Measurements from ENCODE around the gene CNOT1.
A peak's percentile ranks its signal among the peaks of the same experiment; 100 is the strongest.

CNOT1 gene

GRCh38 chr16:58515125-58515870 is 114.3 kb downstream of the CNOT1 start, which contains the start of gene SETD6:
SETD6 (plus strand) TSS chr16:58515517; CDS start chr16:58515538, 21 bp downstream.
- no peaks in the 10 kb centered on the region for H3K9me3 Mint-ChIP-seq
- peak within 1 kb of the TSS; percentile 88 for H3K4me3 Mint-ChIP-seq
- peaks cover 15% of the 10 kb centered on the region for H3K4me1 Mint-ChIP-seq (ENCODE audit: low read depth)
- H3K27ac Mint-ChIP-seq, result peak within 1 kb of the TSS; percentile 75
- intact Hi-C loops (cut with micrococcal nuclease), result loop anchor here (1.0 to 5.0 kb wide), 2 partner anchors 37 to 114 kb away; partner anchors contain the start of gene CNOT1
- H3K27me3 Mint-ChIP-seq, result no peaks in the 10 kb centered on the region
- H3K36me3 Mint-ChIP-seq (ENCODE audit: low read depth), result peaks cover 47% of the 10 kb centered on the region

GRCh38 chr16:58513874-58514273 is 115.8 kb downstream of the CNOT1 start:
- H3K9me3 Mint-ChIP-seq, result no peaks in the 10 kb centered on the region
- no peak overlapping the region for H3K27ac Mint-ChIP-seq
- intact Hi-C loops (cut with micrococcal nuclease), result loop anchor here (2.0 to 5.0 kb wide), 2 partner anchors 147 to 243 kb away; no protein-coding TSS in a partner anchor
- H3K27me3 Mint-ChIP-seq, result no peaks in the 10 kb centered on the region
- peaks cover 15% of the 10 kb centered on the region for H3K4me1 Mint-ChIP-seq (ENCODE audit: low read depth)
- H3K4me3 Mint-ChIP-seq, result no peak overlapping the region
- peaks cover 32% of the 10 kb centered on the region for H3K36me3 Mint-ChIP-seq (ENCODE audit: low read depth)

- Mint-ChIP-seq H3K4me1 (ENCODE audit: low read depth) (peaks cover 15% of the 10 kb centered on the region), H3K27ac (no peak overlapping the region), H3K9me3 (no peaks in the 10 kb centered on the region), H3K27me3 (peaks cover 2% of the 10 kb centered on the region), H3K36me3 (ENCODE audit: low read depth) (peaks cover 15% of the 10 kb centered on the region), H3K4me3 (no peak overlapping the region)
- intact Hi-C loops (cut with micrococcal nuclease), result loop anchor here (2.0 to 5.0 kb wide), 2 partner anchors 149 to 245 kb away; no protein-coding TSS in a partner anchor
Measured at GRCh38 chr16:58511933-58512815, 117.5 kb downstream of the CNOT1 start.

- Mint-ChIP-seq H3K27ac (no peak overlapping the region), H3K4me1 (ENCODE audit: low read depth) (peaks cover 6% of the 10 kb centered on the region), H3K9me3 (no peaks in the 10 kb centered on the region), H3K27me3 (peaks cover 5% of the 10 kb centered on the region), H3K4me3 (no peak overlapping the region), H3K36me3 (ENCODE audit: low read depth) (peaks cover 9% of the 10 kb centered on the region)
- intact Hi-C loops (cut with micrococcal nuclease), result loop anchor here (5.0 kb wide), 1 partner anchor 246 kb away; no protein-coding TSS in a partner anchor
Measured at GRCh38 chr16:58510776-58511628, 118.6 kb downstream of the CNOT1 start.

GRCh38 chr16:58510097-58510775 is 119.4 kb downstream of the CNOT1 start:
- Mint-ChIP-seq H3K9me3 (no peaks in the 10 kb centered on the region), H3K27me3 (peaks cover 7% of the 10 kb centered on the region), H3K36me3 (ENCODE audit: low read depth) (peaks cover 5% of the 10 kb centered on the region), H3K4me3 (no peak overlapping the region), H3K27ac (no peak overlapping the region), H3K4me1 (ENCODE audit: low read depth) (peaks cover 6% of the 10 kb centered on the region)
- intact Hi-C loops (cut with micrococcal nuclease), result loop anchor here (5.0 kb wide), 1 partner anchor 247 kb away; no protein-coding TSS in a partner anchor

- Mint-ChIP-seq H3K4me1 (ENCODE audit: low read depth) (no peaks in the 10 kb centered on the region), H3K36me3 (ENCODE audit: low read depth) (no peaks in the 10 kb centered on the region), H3K27ac (no peak overlapping the region), H3K4me3 (no peak overlapping the region), H3K9me3 (no peaks in the 10 kb centered on the region), H3K27me3 (peaks cover 7% of the 10 kb centered on the region)
- intact Hi-C loops (cut with micrococcal nuclease), result loop anchor here (5.0 kb wide), 1 partner anchor 248 kb away; no protein-coding TSS in a partner anchor
Measured at GRCh38 chr16:58509256-58510096, 120.2 kb downstream of the CNOT1 start.

GRCh38 chr16:58508671-58509251 is 120.9 kb downstream of the CNOT1 start:
- no peaks in the 10 kb centered on the region for H3K36me3 Mint-ChIP-seq (ENCODE audit: low read depth)
- no peak overlapping the region for H3K4me3 Mint-ChIP-seq

GRCh38 chr16:58507963-58508670 is 121.5 kb downstream of the CNOT1 start:
- no peak overlapping the region for H3K4me3 Mint-ChIP-seq
- no peak overlapping the region for H3K27ac Mint-ChIP-seq
- H3K27me3 Mint-ChIP-seq, result peaks cover 16% of the 10 kb centered on the region
- no peaks in the 10 kb centered on the region for H3K4me1 Mint-ChIP-seq (ENCODE audit: low read depth)
- H3K9me3 Mint-ChIP-seq, result no peaks in the 10 kb centered on the region
- H3K36me3 Mint-ChIP-seq (ENCODE audit: low read depth), result no peaks in the 10 kb centered on the region
- intact Hi-C loops (cut with micrococcal nuclease), result no loop called here

More at GRCh38 chr16:58508671-58509251, 120.9 kb downstream of the CNOT1 start:
- peaks cover 11% of the 10 kb centered on the region for H3K27me3 Mint-ChIP-seq
- H3K27ac Mint-ChIP-seq, result no peak overlapping the region
- no peaks in the 10 kb centered on the region for H3K9me3 Mint-ChIP-seq
- intact Hi-C loops (cut with micrococcal nuclease), result no loop called here
- H3K4me1 Mint-ChIP-seq (ENCODE audit: low read depth), result no peaks in the 10 kb centered on the region

GRCh38 chr16:58507195-58507962 is 122.2 kb downstream of the CNOT1 start:
- Mint-ChIP-seq H3K27ac (no peak overlapping the region), H3K27me3 (peaks cover 23% of the 10 kb centered on the region), H3K9me3 (no peaks in the 10 kb centered on the region), H3K36me3 (ENCODE audit: low read depth) (no peaks in the 10 kb centered on the region), H3K4me1 (ENCODE audit: low read depth) (no peaks in the 10 kb centered on the region), H3K4me3 (no peak overlapping the region)
- intact Hi-C loops (cut with micrococcal nuclease), result no loop called here

GRCh38 chr16:58506241-58507194 is 123.1 kb downstream of the CNOT1 start:
- no peak overlapping the region for H3K27ac Mint-ChIP-seq
- H3K4me1 Mint-ChIP-seq (ENCODE audit: low read depth), result peaks cover 1% of the 10 kb centered on the region
- peaks cover 32% of the 10 kb centered on the region for H3K27me3 Mint-ChIP-seq
- intact Hi-C loops (cut with micrococcal nuclease), result no loop called here
- no peak overlapping the region for H3K4me3 Mint-ChIP-seq
- no peaks in the 10 kb centered on the region for H3K9me3 Mint-ChIP-seq
- H3K36me3 Mint-ChIP-seq (ENCODE audit: low read depth), result no peaks in the 10 kb centered on the region
